ENCODE results near the gene ZMAT2.
"Not testable (repeated sequence)": the region's sequence is repeated elsewhere in the genome, so short reads cannot be mapped to it uniquely, and the experiment has no call there.

Gene ZMAT2

GRCh38 chr5:140694276-140694675 lies 6.0 kb upstream of the ZMAT2 start:
- Histone ChIP-seq H3K9me2 (replicated peaks; ENCODE audit: insufficient read depth, low read length) (no peaks in the 10 kb centered on the region), H3K4me3 (ENCODE audit: low read length) (no peak overlapping the region), H4K20me1 (ENCODE audit: insufficient read depth, low read length) (no peaks in the 10 kb centered on the region), H3F3A (ENCODE audit: insufficient read depth, low read length) (peaks cover 15% of the 10 kb centered on the region), H3K36me3 (replicated peaks; ENCODE audit: insufficient read depth, low read length) (peaks cover 14% of the 10 kb centered on the region; the same call in 1 of the 2 replicates), H3K9ac (ENCODE audit: low read length) (no peak overlapping the region), H3K79me2 (ENCODE audit: low read length) (peaks cover 49% of the 10 kb centered on the region), H3K9me3 (replicated peaks; ENCODE audit: insufficient read depth, low read length) (no peaks in the 10 kb centered on the region), H3K27ac (ENCODE audit: low read length) (no peak overlapping the region), H3K27me3 (replicated peaks; ENCODE audit: insufficient read depth, low read length) (no peaks in the 10 kb centered on the region), H2AFZ (ENCODE audit: low read length) (no peak overlapping the region), H3K4me2 (ENCODE audit: low read depth, low read length) (no peak overlapping the region), H3K4me1 (ENCODE audit: low read length) (peaks cover 10% of the 10 kb centered on the region; the same call in 1 of the 2 replicates)
- no peak for TF ChIP-seq EZH2phosphoT487 (IDR thresholded peaks at IDR 0.05; ENCODE audit: low read length)
- TF ChIP-seq CTCF (IDR thresholded peaks at IDR 0.05; ENCODE audit: low read length), result no peak
- TF ChIP-seq EZH2 (optimal IDR thresholded peaks at IDR 0.05; ENCODE audit: low read depth, low read length), result no peak
- DNase-seq, result no peak

GRCh38 chr5:140696891-140697492 lies 3.3 kb upstream of the ZMAT2 start:
- Histone ChIP-seq H3K79me2 (ENCODE audit: low read length) (peaks cover 41% of the 10 kb centered on the region), H3K27ac (ENCODE audit: low read length) (no peak overlapping the region), H3F3A (ENCODE audit: insufficient read depth, low read length) (no peaks in the 10 kb centered on the region), H3K9me3 (replicated peaks; ENCODE audit: insufficient read depth, low read length) (no peaks in the 10 kb centered on the region), H2AFZ (ENCODE audit: low read length) (no peak overlapping the region), H3K36me3 (replicated peaks; ENCODE audit: insufficient read depth, low read length) (peaks cover 14% of the 10 kb centered on the region; the same call in 1 of the 2 replicates), H3K4me3 (ENCODE audit: low read length) (no peak overlapping the region), H4K20me1 (ENCODE audit: insufficient read depth, low read length) (no peaks in the 10 kb centered on the region), H3K4me2 (ENCODE audit: low read depth, low read length) (no peak overlapping the region), H3K9ac (ENCODE audit: low read length) (no peak overlapping the region), H3K4me1 (ENCODE audit: low read length) (peaks cover 10% of the 10 kb centered on the region), H3K27me3 (replicated peaks; ENCODE audit: insufficient read depth, low read length) (no peaks in the 10 kb centered on the region), H3K9me2 (replicated peaks; ENCODE audit: insufficient read depth, low read length) (no peaks in the 10 kb centered on the region)
- no peak for TF ChIP-seq CTCF (IDR thresholded peaks at IDR 0.05; ENCODE audit: low read length)
- TF ChIP-seq EZH2 (optimal IDR thresholded peaks at IDR 0.05; ENCODE audit: low read depth, low read length), result no peak
- no peak for TF ChIP-seq EZH2phosphoT487 (IDR thresholded peaks at IDR 0.05; ENCODE audit: low read length)
- DNase-seq, result no peak

GRCh38 chr5:140707812-140708211 lies 7.6 kb downstream of the ZMAT2 start:
- Histone ChIP-seq H3K4me2 (ENCODE audit: low read depth, low read length) (no peak overlapping the region), H3K27ac (ENCODE audit: low read length) (no peak overlapping the region), H3K79me2 (ENCODE audit: low read length) (peaks cover under 1% of the 10 kb centered on the region; the same call in 1 of the 2 replicates), H3K9ac (ENCODE audit: low read length) (no peak overlapping the region), H2AFZ (ENCODE audit: low read length) (no peak overlapping the region), H3F3A (ENCODE audit: insufficient read depth, low read length) (peaks cover 17% of the 10 kb centered on the region), H3K36me3 (replicated peaks; ENCODE audit: insufficient read depth, low read length) (peaks cover 10% of the 10 kb centered on the region), H3K4me3 (ENCODE audit: low read length) (no peak overlapping the region), H3K27me3 (replicated peaks; ENCODE audit: insufficient read depth, low read length) (no peaks in the 10 kb centered on the region), H4K20me1 (ENCODE audit: insufficient read depth, low read length) (no peaks in the 10 kb centered on the region), H3K9me3 (replicated peaks; ENCODE audit: insufficient read depth, low read length) (no peaks in the 10 kb centered on the region), H3K9me2 (replicated peaks; ENCODE audit: insufficient read depth, low read length) (no peaks in the 10 kb centered on the region), H3K4me1 (ENCODE audit: low read length) (peaks cover 6% of the 10 kb centered on the region; the same call in 1 of the 2 replicates)
- DNase-seq, result no peak
- TF ChIP-seq CTCF (IDR thresholded peaks at IDR 0.05; ENCODE audit: low read length) (no peak), EZH2 (optimal IDR thresholded peaks at IDR 0.05; ENCODE audit: low read depth, low read length) (no peak), EZH2phosphoT487 (IDR thresholded peaks at IDR 0.05; ENCODE audit: low read length) (no peak)

- H3K4me2 ChIP-seq (ENCODE audit: low read depth, low read length), result not testable (repeated sequence)
Observed at GRCh38 chr5:140708787-140709186, 8.5 kb downstream of the ZMAT2 start.

More at GRCh38 chr5:140708787-140709186, 8.5 kb downstream of the ZMAT2 start:
- not testable (repeated sequence) for H3K27ac ChIP-seq (ENCODE audit: low read length); H3K9me2 ChIP-seq (replicated peaks; ENCODE audit: insufficient read depth, low read length); H3K4me1 ChIP-seq (ENCODE audit: low read length); H3K4me3 ChIP-seq (ENCODE audit: low read length); H3K79me2 ChIP-seq (ENCODE audit: low read length); H2AFZ ChIP-seq (ENCODE audit: low read length); DNase-seq; H4K20me1 ChIP-seq (ENCODE audit: insufficient read depth, low read length); H3K9ac ChIP-seq (ENCODE audit: low read length); H3K27me3 ChIP-seq (replicated peaks; ENCODE audit: insufficient read depth, low read length); H3K36me3 ChIP-seq (replicated peaks; ENCODE audit: insufficient read depth, low read length); H3K9me3 ChIP-seq (replicated peaks; ENCODE audit: insufficient read depth, low read length)
- peaks cover 17% of the 10 kb centered on the region for H3F3A ChIP-seq (ENCODE audit: insufficient read depth, low read length)
